Fibroblast of the conjunctiva (primary cell): ENCODE measurements around the gene RETREG2.
"Not testable (repeated sequence)": the region's sequence is repeated elsewhere in the genome, so short reads cannot be mapped to it uniquely, and the experiment has no call there.

ENCODE experiments used
- DNase-seq: peaks from one replicate; pipeline ENCODE4 v3.0.0-alpha.2; 2010; ENCODE audit warnings: low read depth

The RETREG2 gene

GRCh38 chr2:219197388-219197787 is 19.3 kb downstream of the RETREG2 start:
- no peak for DNase-seq

- no peak for DNase-seq
Observed at GRCh38 chr2:219198974-219199373, 20.9 kb downstream of the RETREG2 start.

- DNase-seq, result no peak
Observed at GRCh38 chr2:219199470-219200211, 21.6 kb downstream of the RETREG2 start.

GRCh38 chr2:219200502-219201326 is 22.6 kb downstream of the RETREG2 start:
- DNase-seq, result not testable (repeated sequence)

- not testable (repeated sequence) for DNase-seq
Observed at GRCh38 chr2:219201331-219201730, 23.3 kb downstream of the RETREG2 start.

GRCh38 chr2:219204425-219205164 is 26.5 kb downstream of the RETREG2 start:
- no peak for DNase-seq

GRCh38 chr2:219205165-219205538 is 27.1 kb downstream of the RETREG2 start:
- no peak for DNase-seq

GRCh38 chr2:219205981-219206327 is 27.9 kb downstream of the RETREG2 start:
- DNase-seq, result no peak

- peak; percentile 84 for DNase-seq
Observed at GRCh38 chr2:219206328-219207133, 28.5 kb downstream of the RETREG2 start, which contains the start of gene ZFAND2B. ZFAND2B (plus strand) TSS chr2:219206782; CDS start chr2:219206988, 206 bp downstream.

GRCh38 chr2:219207134-219207883 is 29.2 kb downstream of the RETREG2 start:
- no peak for DNase-seq

GRCh38 chr2:219207884-219208740 is 30.0 kb downstream of the RETREG2 start:
- DNase-seq, result no peak

- no peak for DNase-seq
Observed at GRCh38 chr2:219209236-219210195, 31.4 kb downstream of the RETREG2 start.

- DNase-seq, result no peak
Observed at GRCh38 chr2:219210196-219210885, 32.3 kb downstream of the RETREG2 start.

- no peak for DNase-seq
Observed at GRCh38 chr2:219210886-219211362, 32.8 kb downstream of the RETREG2 start.

- DNase-seq, result no peak
Observed at GRCh38 chr2:219213026-219213415, 34.9 kb downstream of the RETREG2 start.

- DNase-seq, result no peak
Observed at GRCh38 chr2:219213486-219214071, 35.5 kb downstream of the RETREG2 start.

GRCh38 chr2:219214141-219214540 is 36.1 kb downstream of the RETREG2 start:
- no peak for DNase-seq

- no peak for DNase-seq
Observed at GRCh38 chr2:219214786-219215185, 36.7 kb downstream of the RETREG2 start.
